ENCODE measurements around the gene DNAJB6. TPM values are rescaled to one million over a fixed set of nuclear protein-coding genes. Genes with fewer than 3 reads are reported as not detected.

DNAJB6 gene
- total RNA-seq, 1 donor from 2014 or later, result 74.3 TPM

DNA sequence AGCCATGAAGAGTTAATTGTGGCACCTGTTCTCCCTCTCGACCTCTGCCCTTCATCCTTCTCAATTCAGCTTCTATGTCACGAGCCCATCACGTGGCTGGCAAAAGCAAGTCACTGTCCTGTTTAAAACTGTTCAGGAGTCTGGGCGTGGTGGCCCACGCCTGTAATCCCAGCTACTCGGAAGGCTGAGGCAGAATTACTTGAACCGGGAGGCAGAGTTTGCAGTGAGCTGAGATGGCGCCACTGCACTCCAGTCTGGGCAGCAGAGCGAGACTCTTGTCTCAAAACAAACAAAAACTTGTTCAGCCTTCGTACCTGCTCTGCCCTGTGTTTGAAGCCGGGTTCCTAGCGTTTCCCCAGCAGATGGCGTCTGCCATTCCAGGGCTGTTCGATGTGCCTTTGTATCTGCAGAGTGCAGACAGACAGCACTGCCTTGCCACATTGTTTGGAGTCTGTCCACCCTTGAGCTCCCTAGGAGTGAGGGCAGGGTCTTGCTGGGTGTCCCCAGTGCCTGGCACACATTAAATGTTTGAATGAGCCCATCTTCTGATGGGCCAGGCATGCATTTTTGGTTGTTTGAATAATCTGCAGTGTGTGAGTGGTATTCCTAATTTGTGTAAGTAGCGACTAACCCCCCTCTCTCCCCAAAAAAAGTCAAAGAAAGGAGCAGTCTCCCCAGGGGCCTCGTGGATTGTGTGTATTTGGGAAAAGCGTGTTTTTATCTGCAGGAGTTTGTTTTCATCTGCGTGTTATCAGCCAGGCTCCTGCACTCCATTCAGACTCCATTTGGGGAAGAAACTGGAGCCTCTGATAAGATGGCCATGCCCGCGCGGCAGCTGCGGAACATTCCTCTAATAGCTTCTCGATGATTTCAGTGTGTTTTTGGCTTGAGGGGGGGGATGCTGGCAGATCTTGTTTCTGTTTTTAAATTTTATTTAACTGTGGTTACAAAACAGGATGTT is 61.2 kb downstream of the DNAJB6 start:
- no peak for DNase-seq
- POLR2A ChIA-PET, result no interaction called here
- H3K4me1 Mint-ChIP-seq, result peaks cover 9% of the 10 kb centered on the region
- TF ChIP-seq, protein P1, sequence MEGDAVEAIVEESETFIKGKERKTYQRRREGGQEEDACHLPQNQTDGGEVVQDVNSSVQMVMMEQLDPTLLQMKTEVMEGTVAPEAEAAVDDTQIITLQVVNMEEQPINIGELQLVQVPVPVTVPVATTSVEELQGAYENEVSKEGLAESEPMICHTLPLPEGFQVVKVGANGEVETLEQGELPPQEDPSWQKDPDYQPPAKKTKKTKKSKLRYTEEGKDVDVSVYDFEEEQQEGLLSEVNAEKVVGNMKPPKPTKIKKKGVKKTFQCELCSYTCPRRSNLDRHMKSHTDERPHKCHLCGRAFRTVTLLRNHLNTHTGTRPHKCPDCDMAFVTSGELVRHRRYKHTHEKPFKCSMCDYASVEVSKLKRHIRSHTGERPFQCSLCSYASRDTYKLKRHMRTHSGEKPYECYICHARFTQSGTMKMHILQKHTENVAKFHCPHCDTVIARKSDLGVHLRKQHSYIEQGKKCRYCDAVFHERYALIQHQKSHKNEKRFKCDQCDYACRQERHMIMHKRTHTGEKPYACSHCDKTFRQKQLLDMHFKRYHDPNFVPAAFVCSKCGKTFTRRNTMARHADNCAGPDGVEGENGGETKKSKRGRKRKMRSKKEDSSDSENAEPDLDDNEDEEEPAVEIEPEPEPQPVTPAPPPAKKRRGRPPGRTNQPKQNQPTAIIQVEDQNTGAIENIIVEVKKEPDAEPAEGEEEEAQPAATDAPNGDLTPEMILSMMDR (IDR thresholded peaks at IDR 0.05), result no peak
- intact Hi-C loops (cut with micrococcal nuclease), result no loop called here
- no peaks in the 10 kb centered on the region for H3K9me3 Mint-ChIP-seq
- H3K27me3 Mint-ChIP-seq, result no peaks in the 10 kb centered on the region
- H3K4me3 Mint-ChIP-seq, result no peak overlapping the region
- no peak for ATAC-seq (ENCODE audit: low read depth)
- CTCF ChIA-PET, result no interaction called here
- H3K36me3 Mint-ChIP-seq (ENCODE audit: low read depth), result peaks cover 57% of the 10 kb centered on the region
- no peak overlapping the region for H3K27ac Mint-ChIP-seq

DNA sequence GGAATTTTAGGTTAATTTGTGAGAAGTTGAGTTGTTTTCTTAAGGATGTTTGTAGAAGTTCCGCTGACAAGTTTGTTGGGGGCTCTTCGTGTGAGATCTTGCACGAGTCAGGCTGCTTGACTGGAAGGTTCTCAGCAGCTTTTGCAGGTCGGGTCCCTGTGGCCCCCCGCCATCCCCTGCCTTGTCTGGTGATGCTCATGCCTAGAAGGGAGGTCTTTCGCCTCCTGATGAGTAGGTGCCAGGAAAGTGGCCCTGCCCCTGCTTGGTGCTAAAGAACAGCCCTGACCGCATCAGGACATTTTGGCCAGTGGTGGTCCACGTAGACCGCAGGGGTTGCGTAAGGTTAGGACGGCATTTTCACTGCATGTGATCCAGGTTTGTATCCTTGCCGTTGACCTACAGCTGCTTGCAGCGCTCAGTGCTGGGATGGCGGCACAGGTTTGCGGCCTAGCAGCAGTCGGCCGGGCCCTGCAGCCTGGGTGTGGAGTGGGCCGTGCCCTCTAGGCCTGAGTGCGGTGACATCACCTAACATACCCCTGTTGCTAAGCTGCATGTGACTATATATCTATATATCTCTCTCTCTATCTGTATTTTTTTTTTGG is 62.4 kb downstream of the DNAJB6 start:
- ChIA-PET POLR2A (no interaction called here), CTCF (no interaction called here)
- H3K4me1 Mint-ChIP-seq, result peaks cover 9% of the 10 kb centered on the region
- no peak for DNase-seq
- H3K9me3 Mint-ChIP-seq, result no peaks in the 10 kb centered on the region
- H3K4me3 Mint-ChIP-seq, result no peak overlapping the region
- TF ChIP-seq, protein P1 (IDR thresholded peaks at IDR 0.05), result no peak
- H3K27ac Mint-ChIP-seq, result no peak overlapping the region
- intact Hi-C loops (cut with micrococcal nuclease), result no loop called here
- ATAC-seq (ENCODE audit: low read depth), result no peak
- peaks cover 56% of the 10 kb centered on the region for H3K36me3 Mint-ChIP-seq (ENCODE audit: low read depth)
- H3K27me3 Mint-ChIP-seq, result no peaks in the 10 kb centered on the region

DNA sequence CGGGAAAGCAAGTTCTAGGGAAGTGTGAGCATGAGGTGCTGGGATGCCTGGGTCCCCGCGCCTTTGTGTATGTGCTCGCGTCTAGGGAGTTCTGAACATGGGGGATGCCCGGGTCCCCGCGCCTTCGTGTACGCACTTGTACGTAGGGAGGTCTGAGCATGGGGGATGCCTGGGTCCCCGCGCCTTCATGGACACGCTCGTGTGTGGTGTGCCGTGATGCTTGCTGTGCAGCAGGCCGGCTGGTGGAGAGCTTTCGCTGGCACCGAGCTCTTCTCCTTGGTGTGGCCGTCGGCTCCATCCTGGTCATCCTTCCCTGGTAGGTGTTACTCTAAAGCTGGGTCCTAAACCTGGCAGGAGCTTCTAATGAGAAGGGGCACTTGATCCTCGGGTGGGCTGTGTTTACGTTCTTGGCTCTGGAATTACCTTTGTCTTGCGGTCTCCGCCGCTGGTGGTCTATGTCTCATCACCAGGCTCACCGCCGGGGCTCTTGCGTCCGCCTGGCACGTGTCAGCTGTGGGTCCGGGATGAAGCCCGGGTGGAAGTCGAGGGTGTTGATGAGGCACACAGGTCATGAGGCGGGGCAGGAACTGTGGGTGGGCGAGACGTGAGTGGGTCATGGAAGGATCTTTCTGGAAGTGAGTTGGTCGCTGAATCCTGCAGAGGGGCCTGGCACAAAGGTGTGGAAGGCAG is 63.5 kb downstream of the DNAJB6 start:
- CTCF ChIA-PET, result no interaction called here
- Mint-ChIP-seq H3K36me3 (ENCODE audit: low read depth) (peaks cover 55% of the 10 kb centered on the region), H3K4me1 (peaks cover 9% of the 10 kb centered on the region), H3K9me3 (no peaks in the 10 kb centered on the region), H3K4me3 (no peak overlapping the region), H3K27me3 (no peaks in the 10 kb centered on the region), H3K27ac (no peak overlapping the region)
- DNase-seq (no peak), ATAC-seq (ENCODE audit: low read depth) (no peak)
- TF ChIP-seq, protein P1 (IDR thresholded peaks at IDR 0.05), result no peak
- POLR2A ChIA-PET, result no interaction called here
- intact Hi-C loops (cut with micrococcal nuclease), result no loop called here

DNA sequence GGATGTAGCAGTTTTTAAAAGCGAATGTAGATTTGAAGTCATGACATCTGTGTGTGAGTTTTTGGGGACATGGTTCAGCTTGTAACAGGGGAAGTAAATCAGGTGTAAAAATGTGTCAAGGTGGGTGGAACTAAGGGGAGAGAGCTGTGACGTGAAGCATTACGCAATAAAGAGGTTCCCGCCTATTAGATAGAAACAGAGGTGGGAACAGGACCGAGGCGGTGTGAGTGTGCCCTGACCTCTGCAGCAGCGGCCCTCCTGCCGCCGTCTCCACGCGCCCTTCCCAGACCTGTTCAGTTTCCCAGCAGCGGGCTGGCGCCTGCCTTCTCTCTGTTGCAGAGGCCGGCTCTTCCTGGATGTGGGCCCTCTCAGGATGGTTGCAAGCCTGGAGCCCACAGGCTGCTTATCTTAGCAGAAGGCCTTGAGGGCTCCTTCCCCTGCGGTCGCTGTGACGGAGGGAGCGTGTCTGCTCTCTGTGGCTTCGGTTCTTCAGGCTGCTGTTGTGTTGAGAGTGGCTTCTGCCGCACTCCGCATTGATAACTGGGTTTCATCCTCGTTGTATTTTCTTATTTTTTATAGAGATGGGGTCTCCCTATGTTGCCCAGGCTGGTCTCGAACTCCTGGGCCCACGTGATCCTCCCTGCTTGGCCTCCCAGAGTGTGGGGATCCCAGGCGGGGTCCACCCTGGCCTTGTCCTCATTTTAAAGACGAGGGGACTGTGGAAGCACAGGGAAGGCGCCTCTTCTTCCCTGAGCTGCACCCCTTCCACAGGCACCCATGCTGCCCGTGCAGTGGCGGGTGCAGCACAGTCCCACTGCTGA is 65.0 kb downstream of the DNAJB6 start:
- DNase-seq (no peak), ATAC-seq (ENCODE audit: low read depth) (no peak)
- no peak overlapping the region for H3K27ac Mint-ChIP-seq
- CTCF ChIA-PET, result no interaction called here
- no peak overlapping the region for H3K4me3 Mint-ChIP-seq
- H3K27me3 Mint-ChIP-seq, result no peaks in the 10 kb centered on the region
- POLR2A ChIA-PET, result no interaction called here
- H3K4me1 Mint-ChIP-seq, result peaks cover 9% of the 10 kb centered on the region
- no peaks in the 10 kb centered on the region for H3K9me3 Mint-ChIP-seq
- intact Hi-C loops (cut with micrococcal nuclease), result no loop called here
- H3K36me3 Mint-ChIP-seq (ENCODE audit: low read depth), result peaks cover 56% of the 10 kb centered on the region
- TF ChIP-seq, protein P1 (IDR thresholded peaks at IDR 0.05), result no peak
